Measurements from ENCODE around the gene PDGFB.

The PDGFB gene

DNA sequence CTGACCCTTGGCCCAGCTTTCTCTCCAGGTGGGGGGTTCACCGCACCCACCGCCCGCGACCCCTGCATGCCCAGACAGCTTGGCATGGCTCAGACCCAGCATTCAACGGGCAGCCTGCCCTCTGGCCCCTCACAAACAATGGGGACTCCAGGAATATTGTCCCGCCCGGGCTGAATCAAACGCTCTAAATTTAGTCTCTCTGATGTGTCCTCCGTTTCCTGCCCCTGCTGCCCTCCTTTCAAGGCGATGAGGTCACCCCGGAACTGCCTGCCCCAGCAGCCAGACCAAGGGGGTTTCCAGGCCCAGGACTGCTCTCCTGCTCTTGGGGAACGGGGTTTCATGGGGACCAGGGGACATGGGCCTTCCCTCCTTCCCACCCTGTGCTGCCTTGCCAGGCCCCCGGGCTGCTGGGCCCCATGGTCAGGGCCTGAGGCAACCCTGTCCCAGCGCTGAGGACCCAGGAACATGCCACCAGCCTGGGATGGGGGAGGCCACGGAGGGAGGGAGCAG lies 10.1 kb upstream of the PDGFB start:
- no peak for DNase-seq (ENCODE audit: low read depth in 4 of 4, low spot score in 1 of 4)

DNA sequence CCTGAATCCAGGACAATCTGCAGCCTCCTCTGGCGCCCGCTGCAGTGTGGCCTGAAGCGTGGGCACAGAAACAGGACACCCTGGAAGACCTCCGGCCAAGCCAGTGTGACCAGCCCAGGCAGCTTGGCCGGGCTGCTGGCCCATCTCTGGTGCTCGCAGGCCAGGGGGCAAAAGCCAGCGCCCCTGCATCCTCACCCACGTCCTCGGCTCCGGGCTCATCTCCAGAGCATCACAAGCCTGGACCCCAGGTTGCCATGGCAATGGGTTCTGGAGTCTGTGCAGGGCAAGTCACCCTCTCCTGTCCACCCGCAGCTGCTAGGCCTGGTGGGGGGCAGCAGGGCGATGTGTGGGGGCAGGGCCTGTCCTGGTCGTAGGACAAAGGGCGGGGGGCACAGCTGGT lies 9.3 kb upstream of the PDGFB start:
- DNase-seq (ENCODE audit: low read depth in 4 of 4, low spot score in 1 of 4), result no peak

DNA sequence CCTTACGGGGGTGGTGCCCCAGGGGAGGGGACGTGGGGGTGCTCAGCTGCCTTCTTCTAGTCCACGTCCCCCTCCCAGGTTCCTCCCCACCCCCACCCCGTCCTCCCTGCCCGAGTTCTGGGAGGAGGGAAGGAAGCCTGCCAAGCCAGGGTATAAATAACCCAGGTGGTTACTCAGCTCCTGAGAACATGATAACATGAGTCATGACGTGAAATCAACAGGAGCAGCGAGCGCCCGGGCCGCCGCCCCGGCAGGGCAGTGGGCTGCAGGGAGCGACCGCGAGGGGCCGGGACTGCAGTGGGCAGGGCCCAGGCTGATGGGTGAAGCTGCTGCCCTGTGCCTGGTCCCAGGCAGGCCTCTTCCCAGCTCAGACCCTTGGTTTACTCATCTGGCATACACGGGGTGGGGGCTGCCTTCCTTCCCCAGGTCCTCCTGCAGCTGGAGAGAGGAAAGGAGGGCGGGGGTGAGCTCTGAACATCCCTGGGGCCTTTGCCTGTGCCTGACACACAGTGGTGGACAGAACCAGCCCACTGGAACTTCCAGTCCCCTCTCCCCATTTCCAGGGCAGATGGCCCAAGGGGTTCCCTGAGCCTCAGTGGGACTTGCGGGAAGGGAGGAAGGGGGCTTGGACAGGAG lies 8.8 kb upstream of the PDGFB start:
- no peak for DNase-seq (ENCODE audit: low read depth in 4 of 4, low spot score in 1 of 4)

DNA sequence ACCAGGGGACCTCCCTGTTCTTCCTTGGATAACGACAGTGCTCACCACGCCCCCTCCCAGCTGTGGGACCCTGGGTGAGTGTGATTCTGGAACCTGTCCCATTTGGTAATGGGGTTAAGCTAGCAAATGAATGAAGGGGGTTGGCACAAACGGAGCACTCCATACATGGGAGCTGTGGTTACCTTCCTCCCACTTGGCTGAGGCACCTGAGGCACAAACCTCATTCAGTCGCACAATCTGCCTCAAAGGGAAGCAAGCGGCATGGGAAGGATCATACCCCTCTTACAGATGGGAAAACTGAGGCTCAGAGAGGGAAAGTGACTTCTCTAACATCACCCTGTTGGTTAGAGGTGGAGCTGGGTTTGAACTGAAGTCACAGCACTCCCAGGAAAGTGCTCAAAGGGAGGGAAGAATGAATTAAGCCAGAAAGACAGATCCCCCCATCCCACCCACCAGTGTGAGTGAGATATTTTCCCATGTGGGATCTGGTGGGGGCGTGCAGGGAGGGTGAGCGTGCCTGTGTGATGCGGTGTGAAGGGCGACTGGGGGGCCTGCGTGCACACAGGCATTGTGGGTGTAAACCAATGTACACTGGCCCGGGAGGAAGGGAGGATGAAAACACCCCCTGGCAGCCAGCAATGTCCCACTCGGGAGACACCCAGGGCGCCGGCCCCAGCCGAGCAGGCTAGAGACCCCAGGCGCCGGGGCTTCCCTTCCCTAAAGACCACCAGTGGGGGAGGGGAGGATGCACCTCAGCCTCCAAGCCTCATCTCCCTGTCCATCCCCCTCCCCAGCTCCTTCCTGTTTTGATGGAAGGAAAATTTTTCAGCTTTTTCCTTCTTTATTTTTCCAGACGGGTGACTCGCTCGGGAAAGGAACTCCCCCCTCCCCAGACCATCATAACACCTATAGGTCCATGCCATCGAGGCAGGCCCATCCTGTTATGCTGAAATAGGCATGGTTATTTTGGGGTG lies 8.0 kb upstream of the PDGFB start:
- no peak for DNase-seq (ENCODE audit: low read depth in 4 of 4, low spot score in 1 of 4)

DNA sequence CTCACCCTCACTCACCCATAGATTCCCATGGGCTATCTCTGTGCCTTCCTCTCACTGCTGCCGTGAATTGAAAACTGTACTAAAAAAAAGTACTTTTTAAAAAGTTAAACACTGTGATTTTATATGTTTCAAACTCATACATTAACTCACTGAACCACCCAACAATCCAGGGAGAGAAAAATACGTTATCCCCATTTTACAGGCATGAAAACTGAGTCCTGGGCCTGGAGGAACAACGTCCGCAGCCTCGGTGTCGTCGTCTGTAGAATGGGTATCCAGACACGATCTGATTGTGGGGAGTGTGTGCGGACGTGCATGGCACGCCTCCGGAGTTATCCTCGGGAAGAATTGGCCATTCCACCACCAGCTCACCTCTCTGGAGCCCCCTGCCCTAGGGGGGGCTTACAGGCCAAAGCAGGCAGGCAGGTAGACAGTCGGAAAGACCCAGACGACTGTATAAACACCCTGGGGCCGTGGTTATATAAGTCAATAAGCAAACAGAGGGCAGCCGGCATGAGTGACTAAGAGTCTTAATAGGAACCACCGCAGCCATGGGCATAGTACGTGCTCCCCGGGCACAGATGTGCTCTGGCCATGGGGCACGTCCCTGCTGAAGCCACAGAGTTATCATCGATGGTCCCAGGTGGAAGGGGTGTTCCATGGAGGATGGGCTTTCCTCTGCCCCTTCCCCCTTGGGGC lies 7.1 kb upstream of the PDGFB start:
- no peak for DNase-seq (ENCODE audit: low read depth in 4 of 4, low spot score in 1 of 4)

DNA sequence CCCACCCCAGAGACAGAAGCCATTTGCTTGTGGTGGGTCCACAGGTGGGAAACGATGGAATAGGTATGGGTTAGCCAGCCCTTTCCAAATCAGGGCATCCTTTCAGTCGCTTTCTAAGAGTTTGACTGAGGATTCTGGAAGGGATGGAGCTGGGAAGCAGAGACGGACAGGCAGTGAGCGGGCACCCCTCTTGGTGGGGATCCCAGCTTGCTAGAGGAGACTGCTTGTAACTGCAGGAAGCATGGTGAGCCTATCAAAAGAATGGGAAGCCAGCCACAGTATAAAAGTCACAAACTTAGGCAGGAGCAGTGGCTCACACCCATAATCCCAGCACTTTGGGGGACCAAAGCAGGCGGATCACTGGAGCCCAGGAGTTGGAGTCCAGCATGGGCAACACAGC lies 6.1 kb upstream of the PDGFB start:
- DNase-seq (ENCODE audit: low read depth in 4 of 4, low spot score in 1 of 4), result no peak

DNA sequence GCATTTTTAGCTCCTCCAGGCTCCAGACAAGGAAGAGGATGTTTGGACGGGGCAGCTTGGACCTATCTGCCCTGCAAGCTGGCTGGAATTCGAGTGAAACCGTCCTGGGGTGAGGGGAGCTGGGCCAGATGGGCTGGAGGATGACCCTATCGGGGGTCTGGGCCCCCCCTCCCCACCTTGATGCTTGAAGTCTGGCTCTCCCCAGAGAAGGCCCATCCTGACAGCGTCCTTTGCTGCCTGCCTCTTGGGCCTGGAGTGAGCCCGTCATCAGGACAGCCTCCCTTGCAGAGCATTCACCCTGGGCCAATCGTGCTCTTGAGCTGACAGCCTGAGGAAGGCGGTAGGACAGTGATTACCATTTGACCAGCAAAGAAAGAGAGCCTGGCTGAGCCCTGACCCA lies 5.3 kb upstream of the PDGFB start:
- DNase-seq (ENCODE audit: low read depth in 4 of 4, low spot score in 1 of 4), result no peak

DNA sequence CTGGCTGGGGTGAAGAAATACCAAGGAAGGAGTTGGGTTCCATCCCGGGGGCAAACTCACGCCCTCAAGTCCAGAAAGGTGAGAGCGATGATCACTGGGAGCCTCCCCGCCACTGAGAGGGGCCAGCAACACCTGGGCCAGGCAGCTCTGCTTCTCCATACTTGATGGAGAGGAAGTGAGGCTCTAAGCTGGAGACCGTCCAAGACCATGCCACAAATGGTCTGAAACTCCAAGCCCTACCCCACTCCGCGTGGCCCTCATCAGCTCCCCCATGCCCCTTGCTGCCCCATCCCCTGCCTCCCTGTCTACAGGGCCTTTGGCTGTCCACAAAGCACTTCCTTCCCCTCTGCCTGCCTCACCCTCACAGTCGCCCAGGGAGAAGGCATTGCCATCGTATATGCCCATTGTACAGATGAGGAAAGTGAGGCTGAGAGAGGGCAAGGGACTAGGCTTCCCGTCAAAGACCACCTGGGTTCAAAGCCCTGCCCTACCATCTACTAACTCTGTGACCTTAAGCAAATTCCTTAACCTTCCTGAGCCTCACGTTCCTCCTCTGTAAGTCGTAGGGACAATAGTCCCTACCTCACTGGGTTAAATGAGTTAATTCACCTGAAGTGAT lies 4.4 kb upstream of the PDGFB start:
- no peak for DNase-seq (ENCODE audit: low read depth in 4 of 4, low spot score in 1 of 4)

DNA sequence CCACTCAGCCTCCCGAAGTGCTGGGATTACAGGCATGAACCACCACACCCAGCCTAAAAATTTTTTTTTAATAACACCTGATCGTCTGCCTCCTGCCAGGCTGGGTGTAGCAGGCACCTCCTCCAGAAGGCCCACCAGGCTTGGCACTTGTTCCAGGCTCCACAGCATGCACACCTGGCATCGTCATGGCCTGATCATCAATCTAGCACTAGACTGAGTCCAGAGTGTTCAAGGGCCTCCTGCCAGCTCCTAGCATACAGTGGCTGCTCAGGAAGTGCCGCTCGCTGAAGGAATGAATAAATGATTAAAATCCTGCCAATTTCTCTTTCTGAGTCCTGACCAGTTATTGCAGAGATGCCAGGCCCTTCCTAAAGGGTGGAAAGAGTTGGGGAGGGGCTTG lies 3.5 kb upstream of the PDGFB start:
- no peak for DNase-seq (ENCODE audit: low read depth in 4 of 4, low spot score in 1 of 4)

DNA sequence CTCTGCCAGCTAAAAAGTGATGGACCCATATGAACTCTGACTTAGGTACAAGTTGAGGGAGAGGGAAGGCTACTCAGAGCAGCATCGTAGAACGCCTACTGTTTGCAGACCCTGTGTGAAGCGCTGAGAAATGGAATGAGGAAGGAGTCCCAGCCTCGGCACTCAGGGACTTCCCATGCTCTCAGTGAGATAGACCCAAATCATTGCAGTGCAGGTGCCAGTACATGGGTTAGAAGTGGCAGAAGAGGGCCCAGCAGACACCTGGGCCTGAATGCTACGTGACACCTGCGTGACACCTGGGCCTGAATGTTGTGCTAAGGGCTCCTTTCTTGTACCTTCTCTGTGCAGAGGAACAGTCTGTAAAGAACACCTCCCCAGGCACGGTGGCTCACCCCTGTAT lies 2.6 kb upstream of the PDGFB start:
- no peak for DNase-seq (ENCODE audit: low read depth in 4 of 4, low spot score in 1 of 4)

DNA sequence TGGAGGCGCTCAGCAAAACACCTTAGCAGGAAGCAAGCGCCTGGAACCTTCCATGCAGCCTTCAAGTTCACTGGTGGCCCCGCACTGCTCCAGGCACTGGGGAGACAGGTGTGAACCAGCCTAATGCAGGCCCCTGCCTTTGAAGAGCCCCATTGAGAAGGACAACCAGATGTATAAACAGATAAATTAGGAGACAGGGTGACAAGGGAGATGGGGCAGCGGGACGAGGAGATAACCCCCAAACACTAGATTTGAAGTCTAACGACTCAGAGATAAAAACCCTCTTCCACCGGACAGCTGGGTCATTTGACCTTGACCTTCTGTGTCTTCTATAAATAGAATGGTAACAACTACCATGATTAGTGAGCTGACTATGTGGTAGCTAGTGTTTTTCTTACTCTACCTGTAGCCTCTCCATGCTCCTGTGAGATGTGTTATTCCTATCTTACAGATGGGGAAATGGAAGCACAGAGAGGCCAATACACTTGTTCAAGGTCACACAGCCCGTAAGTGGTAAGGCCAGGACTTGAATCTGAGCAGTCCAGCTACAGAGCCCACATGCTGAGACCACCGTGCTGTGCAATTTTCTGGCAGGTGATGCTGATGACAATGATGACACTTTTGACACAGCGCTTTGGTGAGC lies 2.0 kb upstream of the PDGFB start:
- no peak for DNase-seq (ENCODE audit: low read depth in 4 of 4, low spot score in 1 of 4)

DNA sequence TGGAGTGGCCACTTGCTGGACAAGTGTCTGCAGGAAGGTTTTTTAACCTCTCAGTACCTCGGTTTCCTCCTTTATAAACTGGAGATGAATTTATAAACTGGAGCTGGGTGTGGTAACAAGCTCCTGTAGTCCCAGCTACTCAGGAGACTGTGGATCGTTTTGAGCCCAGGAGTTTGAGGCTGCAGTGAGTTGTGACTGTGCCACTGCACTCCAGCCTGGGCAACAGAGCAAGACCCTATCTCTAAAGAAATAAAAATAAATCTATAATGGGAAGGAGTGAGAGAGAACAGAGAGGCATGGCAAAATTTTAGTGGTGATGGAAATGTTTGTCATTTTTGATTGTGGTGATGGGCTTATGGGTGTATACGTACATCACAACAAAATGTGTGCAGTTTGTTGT lies 1.4 kb upstream of the PDGFB start:
- DNase-seq (ENCODE audit: low read depth in 4 of 4, low spot score in 1 of 4), result no peak

DNA sequence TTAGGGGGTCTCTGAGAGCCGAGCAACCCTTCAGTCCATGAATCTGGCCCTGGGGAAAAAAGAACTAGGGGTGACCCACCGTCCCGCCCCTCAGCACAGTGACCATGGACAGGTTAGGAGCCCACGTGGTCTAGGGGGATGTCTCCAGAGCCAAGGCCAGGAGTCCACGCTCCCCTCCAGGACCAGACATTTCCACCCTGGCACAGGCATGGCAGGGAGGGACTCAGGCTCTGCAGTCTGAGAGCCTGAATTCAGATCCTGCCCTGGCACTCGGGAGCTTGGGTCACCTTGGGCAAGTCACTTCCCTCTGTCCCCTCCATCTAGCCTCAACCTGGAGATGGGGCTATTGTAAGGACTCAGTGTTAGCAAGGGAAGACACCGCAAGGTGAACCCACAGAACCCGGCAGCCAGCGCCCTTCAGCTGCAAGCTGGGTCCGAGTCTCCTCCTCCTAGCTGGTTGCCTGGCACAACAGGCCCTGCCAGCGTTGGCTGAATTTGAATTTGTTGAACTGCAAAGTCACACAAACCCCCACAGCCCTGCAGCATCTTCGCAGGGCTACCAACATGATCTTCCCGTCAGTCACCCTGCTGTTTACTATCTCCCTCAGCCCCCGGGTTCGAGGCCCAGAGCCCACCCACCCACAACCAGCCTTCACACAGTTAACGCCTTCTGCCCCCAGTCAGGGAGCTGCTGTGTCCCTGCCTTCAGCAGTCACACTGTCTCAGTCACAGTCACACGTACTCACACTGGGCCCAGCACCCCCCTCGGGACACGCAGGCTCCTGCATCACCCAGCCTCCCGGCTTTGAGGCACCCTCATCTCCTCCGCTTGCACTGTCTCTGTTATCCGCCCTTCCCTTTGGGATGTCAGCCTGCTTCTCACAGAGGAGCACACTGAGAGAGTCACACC lies 603 bp upstream of the PDGFB start:
- DNase-seq (ENCODE audit: low read depth in 4 of 4, low spot score in 1 of 4), result no peak

DNA sequence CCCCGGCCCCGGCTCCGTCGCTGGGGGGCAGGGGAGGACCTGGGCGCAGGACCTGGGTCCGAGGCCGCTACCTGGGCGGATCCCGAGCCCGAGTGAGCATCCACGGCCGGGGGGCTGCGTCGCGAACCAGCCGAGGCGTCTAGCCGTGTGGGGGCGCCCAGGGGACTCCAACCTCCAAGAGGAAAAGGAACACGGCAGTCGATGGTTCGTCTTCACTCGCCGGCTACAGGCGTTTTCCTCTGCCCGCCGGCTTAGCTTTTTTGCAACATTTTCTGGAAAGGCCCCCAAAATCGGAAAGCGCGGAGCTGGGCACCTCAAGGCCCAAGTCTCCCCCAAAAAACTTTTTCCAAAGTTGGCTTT lies 666 bp downstream of the PDGFB start:
- DNase-seq (ENCODE audit: low read depth in 4 of 4, low spot score in 1 of 4), result no peak

DNA sequence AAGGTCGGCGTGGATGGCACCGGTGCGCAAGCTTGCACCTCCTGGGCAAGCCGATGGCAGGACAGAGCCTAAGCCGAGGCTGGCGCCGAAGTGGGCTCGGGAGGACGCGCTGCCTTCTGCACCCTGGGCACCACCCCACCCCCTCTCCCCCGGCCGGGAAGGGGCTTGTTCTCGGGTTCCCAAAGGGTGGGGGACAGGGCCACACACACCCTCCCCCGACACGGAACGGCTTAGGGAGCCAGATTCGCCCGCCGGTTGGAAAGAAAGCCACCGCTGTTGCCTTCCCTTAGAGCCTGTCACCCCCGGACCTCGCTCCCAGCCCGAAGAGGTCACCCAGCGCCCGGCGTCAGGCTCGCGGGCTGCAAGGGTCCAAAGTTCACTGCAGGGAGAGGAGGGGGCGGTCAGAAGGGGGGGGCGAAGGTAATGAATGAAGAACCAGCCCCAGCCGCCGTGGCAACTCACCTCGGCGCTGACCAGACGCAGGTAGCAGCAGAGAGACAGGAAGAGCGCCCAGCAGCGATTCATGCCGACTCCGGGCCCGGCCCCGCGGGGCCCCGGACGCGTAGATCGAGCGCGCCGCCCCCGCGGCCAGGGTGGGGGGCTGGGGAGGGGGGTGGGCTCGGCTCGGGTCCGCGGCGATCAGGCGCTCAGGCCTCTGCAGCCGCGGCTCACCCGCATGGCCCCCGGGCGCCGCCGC lies 1.2 kb downstream of the PDGFB start:
- no peak for DNase-seq (ENCODE audit: low read depth in 4 of 4, low spot score in 1 of 4)

DNA sequence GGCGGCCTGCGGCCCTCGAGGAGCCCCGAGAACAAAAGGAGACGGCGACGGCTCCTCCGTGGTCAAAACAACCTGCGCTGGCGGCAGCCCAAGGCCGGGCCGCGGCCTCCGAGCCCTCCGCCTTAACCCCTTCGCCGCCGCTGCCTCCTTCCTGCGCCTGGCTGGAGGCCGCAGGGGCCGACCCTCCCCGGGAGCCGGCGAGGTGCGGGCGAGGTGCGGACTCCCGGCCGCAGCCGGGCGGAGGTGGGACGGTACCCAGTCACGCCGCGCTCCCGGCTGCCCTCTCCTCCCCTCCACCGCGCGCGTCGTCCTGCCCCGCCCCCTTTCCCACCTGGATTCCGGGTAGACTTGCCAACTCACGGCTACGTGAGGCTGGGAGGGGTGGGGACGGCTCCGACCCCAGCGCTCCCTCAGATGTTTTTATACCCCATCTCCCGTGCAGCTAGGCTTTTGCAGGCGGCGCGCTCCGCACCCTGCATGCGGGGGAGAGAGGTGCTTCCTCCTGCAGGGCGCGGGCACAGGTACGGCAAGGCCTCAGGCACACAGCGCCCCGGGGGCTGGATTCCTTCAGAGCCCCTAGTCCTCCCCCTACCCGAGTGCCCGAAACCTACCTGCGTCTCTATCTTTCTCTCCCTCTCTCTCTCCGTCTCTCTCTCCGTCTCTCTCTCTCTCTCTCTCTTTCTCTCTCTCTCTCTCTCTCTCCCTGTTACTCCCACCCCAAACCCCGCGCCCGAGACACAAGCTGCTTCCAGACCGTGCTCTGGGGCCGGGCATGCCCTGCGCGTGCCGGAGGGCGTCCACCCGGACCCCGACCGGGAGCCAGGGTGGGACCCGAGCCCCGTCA lies 2.0 kb downstream of the PDGFB start:
- DNase-seq (ENCODE audit: low read depth in 4 of 4, low spot score in 1 of 4), result no peak

DNA sequence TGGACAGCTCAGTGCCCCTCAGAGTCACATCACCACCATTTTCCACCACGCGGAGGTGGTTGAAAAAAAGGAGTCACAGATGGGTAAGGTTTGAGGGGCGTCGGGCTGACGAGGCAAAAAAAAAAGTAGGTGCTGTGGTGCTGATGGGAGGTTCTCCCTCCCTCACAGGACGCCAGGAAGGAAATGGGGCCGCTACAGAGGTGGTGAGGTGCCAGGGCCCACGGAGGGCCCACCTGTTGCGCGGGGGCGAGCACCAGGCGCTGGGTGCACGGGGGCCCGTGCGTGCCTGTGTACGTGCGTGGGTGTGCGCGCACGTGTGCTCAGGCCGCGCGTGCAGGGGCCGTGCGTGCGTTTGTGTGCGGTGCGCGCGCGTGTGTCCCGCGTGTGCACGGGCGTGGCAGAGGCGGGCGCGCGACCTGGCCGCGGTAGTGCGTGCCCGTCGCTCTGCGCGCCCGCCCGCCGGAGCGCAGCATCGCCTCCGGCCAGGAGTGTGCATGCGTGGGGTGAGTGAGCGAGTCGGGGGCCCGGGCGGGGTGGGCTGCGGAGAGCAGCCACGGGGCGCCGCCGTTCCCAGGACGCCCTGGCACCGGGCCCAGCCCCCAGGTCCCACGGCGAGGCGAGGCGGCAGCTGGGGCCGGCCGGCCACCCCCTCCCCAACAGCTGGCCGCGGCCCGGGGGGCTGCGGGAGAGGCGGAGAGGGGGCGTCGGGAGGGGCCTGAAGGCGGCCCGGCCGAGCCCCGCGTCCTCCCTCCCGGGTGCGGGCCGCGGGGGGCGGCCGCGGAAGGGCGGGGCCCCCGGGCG lies 2.8 kb downstream of the PDGFB start:
- DNase-seq (ENCODE audit: low read depth in 4 of 4, low spot score in 1 of 4), result no peak
